NCI-H2227 (cell line): Measurements from ENCODE around the gene HOXD12.

Experiments used
- DNase-seq: peaks from one replicate; lab custom pipeline; 2025; ENCODE audit not compliant: unreplicated experiment; lab: John Stamatoyannopoulos, UW

The HOXD12 gene

GRCh38 chr2:176092270-176093144 is 7.1 kb upstream of the HOXD12 start, which contains the start of gene HOXD13:
HOXD13 (plus strand) TSS chr2:176092721; CDS start chr2:176092891, 170 bp downstream.
- peak; percentile 89 for DNase-seq

GRCh38 chr2:176093145-176093897 is 6.3 kb upstream of the HOXD12 start:
- peak; percentile 74 for DNase-seq

GRCh38 chr2:176093898-176094249 is 5.7 kb upstream of the HOXD12 start:
- DNase-seq = no peak

- DNase-seq = no peak
These were observed 5.2 kb upstream of the HOXD12 start for GRCh38 chr2:176094349-176094748.

GRCh38 chr2:176095421-176095820 is 4.2 kb upstream of the HOXD12 start:
- DNase-seq = no peak

- no peak for DNase-seq
These were observed 3.2 kb upstream of the HOXD12 start for GRCh38 chr2:176096243-176096985.

- DNase-seq = peak; percentile 92
These were observed 2.4 kb upstream of the HOXD12 start for GRCh38 chr2:176096986-176097819.

- DNase-seq = no peak
These were observed 1.7 kb upstream of the HOXD12 start for GRCh38 chr2:176097820-176098365.

- DNase-seq = peak; percentile 40
These were observed 1.0 kb upstream of the HOXD12 start for GRCh38 chr2:176098366-176099158.

- no peak for DNase-seq
These were observed 352 bp upstream of the HOXD12 start for GRCh38 chr2:176099159-176099727.

- no peak for DNase-seq
These were observed 1.0 kb downstream of the HOXD12 start for GRCh38 chr2:176100547-176101140.

GRCh38 chr2:176101216-176101830 is 1.7 kb downstream of the HOXD12 start:
- DNase-seq = no peak

- no peak for DNase-seq
These were observed 2.2 kb downstream of the HOXD12 start for GRCh38 chr2:176101842-176102241.

GRCh38 chr2:176102309-176102866 is 2.8 kb downstream of the HOXD12 start:
- DNase-seq = no peak

- DNase-seq = no peak
These were observed 3.6 kb downstream of the HOXD12 start for GRCh38 chr2:176103194-176103593.

GRCh38 chr2:176103742-176104315 is 4.2 kb downstream of the HOXD12 start:
- no peak for DNase-seq

GRCh38 chr2:176104316-176105077 is 4.9 kb downstream of the HOXD12 start:
- peak; percentile 69 for DNase-seq
